H1 (cell line): ENCODE data around the gene CCDC106. TPM values are rescaled to one million over a fixed set of nuclear protein-coding genes. Genes with fewer than 3 reads are reported as not detected.

Source experiments
- CBX8 ChIP-seq: fragments of 300-800, 300-1000 bp; sonication (generic); IDR thresholded peaks from 2 replicates; pipeline ENCODE4 v1.7.1; 2016; ENCODE audit warnings: low read depth, low read length, borderline replicate concordance
- CREB1 ChIP-seq: IDR thresholded peaks from 2 replicates; pipeline ENCODE4 v1.6.1; 2012; ENCODE audit warnings: inconsistent platforms
- E2F6 ChIP-seq: IDR thresholded peaks from 2 replicates; pipeline ENCODE4 v1.6.1; 2012; ENCODE audit warnings: inconsistent platforms
- EGR1 ChIP-seq: IDR thresholded peaks from 2 replicates; pipeline ENCODE4 v1.6.1; 2011; ENCODE audit warnings: low read depth, low read length, borderline replicate concordance
- GABPA ChIP-seq: IDR thresholded peaks from 2 replicates; pipeline ENCODE4 v1.6.1; 2011; ENCODE audit warnings: mild to moderate bottlenecking, low read length, moderate library complexity, borderline replicate concordance; ENCODE audit not compliant: insufficient read depth
- HDAC2 ChIP-seq, 2 experiments: fragments of 300-600 bp in 1 of 2; sonication (generic) in 1 of 2; IDR thresholded peaks; 2 replicates each; pipeline ENCODE4 v1.6.1; 2011 to 2012; ENCODE audit warnings: low read depth in 2 of 2, low read length in 2 of 2, mild to moderate bottlenecking in 2 of 2, moderate library complexity in 2 of 2, borderline replicate concordance in 1 of 2, inconsistent platforms in 1 of 2
- HDAC6 ChIP-seq: IDR thresholded peaks from one replicate; pipeline ENCODE4 v1.7.1; 2012; ENCODE audit warnings: low read depth, mild to moderate bottlenecking, inconsistent platforms, low read length, moderate library complexity
- KDM4A ChIP-seq: IDR thresholded peaks from one replicate; pipeline ENCODE4 v1.7.1; 2012; ENCODE audit warnings: low read depth, mild to moderate bottlenecking, moderate library complexity, low read length, inconsistent platforms; ENCODE audit not compliant: severe bottlenecking
- MAX ChIP-seq: IDR thresholded peaks from 2 replicates; pipeline ENCODE4 v1.6.1; 2012; ENCODE audit warnings: inconsistent platforms
- PHF8 ChIP-seq: fragments of 200-600 bp; sonication (generic); conservative IDR thresholded peaks from 2 replicates; pipeline ENCODE4 v1.7.1; 2012; ENCODE audit warnings: low read depth, mild to moderate bottlenecking, inconsistent platforms, low read length, moderate library complexity
- POLR2AphosphoS5 ChIP-seq: IDR thresholded peaks from 2 replicates; pipeline ENCODE4 v1.6.1; 2011; ENCODE audit warnings: low read depth, low read length
- RBBP5 ChIP-seq: IDR thresholded peaks from 2 replicates; pipeline ENCODE4 v1.7.1; 2012; ENCODE audit warnings: low read depth, mild to moderate bottlenecking, inconsistent platforms, low read length, moderate library complexity, borderline replicate concordance
- SP4 ChIP-seq: IDR thresholded peaks from 2 replicates; pipeline ENCODE4 v1.6.1; 2012; ENCODE audit warnings: low read length, inconsistent platforms
- TAF1 ChIP-seq: IDR thresholded peaks from 2 replicates; pipeline ENCODE4 v1.6.1; 2011; ENCODE audit warnings: mild to moderate bottlenecking, low read depth, low read length
- TCF12 ChIP-seq: IDR thresholded peaks from 2 replicates; pipeline ENCODE4 v1.6.1; 2011; ENCODE audit warnings: low read depth, mild to moderate bottlenecking, low read length
- polyA plus RNA-seq, 7 experiments: library from polyadenylated mRNA; depleted of rRNA in 3 of 7; stranded (reverse) in 5 of 7; unstranded in 2 of 7; fragments of >200 nt in 5 of 7; fragments of 200-250 nt in 2 of 7; gene quantifications; 1 replicate in 5 of 7; 2 replicates in 1 of 7; 4 replicates in 1 of 7; pipeline versions ENCODE4 v1.2.1 to v1.2.3, GENCODE V29; 2011 to 2013; ENCODE audit warnings: missing spikeins in 2 of 7, mixed read lengths in 2 of 7
- total RNA-seq: library from RNA; stranded (reverse); fragmentation: NEBNext Ultra II Directional; extraction: Animal tissue kit (Norgen Biotek cat#: 25700); gene quantifications from 2 replicates; pipeline ENCODE4 v1.2.1, GENCODE V29; 2021
- TF ChIP-seq, protein P1 (sequence below): IDR thresholded peaks from 2 replicates; pipeline ENCODE4 v1.6.1; 2011; ENCODE audit warnings: low read length, improper control_type of control experiment

CCDC106 gene
- total and polyA plus RNA-seq, 2 of the 8 experiments (the other 6 are each of a cell fraction or from before 2014, with no cell fraction given) = 12.0 to 20.1 TPM

GRCh38 chr19:55674841-55675660, 27.0 kb downstream of the CCDC106 start, which contains the start of gene EPN1 (continued):
- TF ChIP-seq, protein P1, sequence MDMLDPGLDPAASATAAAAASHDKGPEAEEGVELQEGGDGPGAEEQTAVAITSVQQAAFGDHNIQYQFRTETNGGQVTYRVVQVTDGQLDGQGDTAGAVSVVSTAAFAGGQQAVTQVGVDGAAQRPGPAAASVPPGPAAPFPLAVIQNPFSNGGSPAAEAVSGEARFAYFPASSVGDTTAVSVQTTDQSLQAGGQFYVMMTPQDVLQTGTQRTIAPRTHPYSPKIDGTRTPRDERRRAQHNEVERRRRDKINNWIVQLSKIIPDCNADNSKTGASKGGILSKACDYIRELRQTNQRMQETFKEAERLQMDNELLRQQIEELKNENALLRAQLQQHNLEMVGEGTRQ = no peak
- TF ChIP-seq MAX = peak; percentile 18; the same call in 1 of the 2 replicates
- peak; percentile 75 for TF ChIP-seq PHF8
- TF ChIP-seq POLR2AphosphoS5 = peak; percentile 88
- 0 out of 4 replicates have a peak, but pooled peaks of 1 of the 2 experiments have one; percentile 17 for TF ChIP-seq HDAC2 (IDR thresholded peaks at IDR 0.05; ENCODE audit: borderline replicate concordance in 1 of 2, low read depth in 2 of 2, low read length in 2 of 2)
- no peak for TF ChIP-seq CBX8
- no peak for TF ChIP-seq HDAC6
- TF ChIP-seq TAF1 = peak; percentile 56; the same call in 1 of the 2 replicates
- peak; percentile 97 for TF ChIP-seq GABPA
- TF ChIP-seq RBBP5 = peak; percentile 47; the same call in 1 of the 2 replicates
- no peak for TF ChIP-seq SP4
- peak; percentile 75; the same call in 1 of the 2 replicates for TF ChIP-seq EGR1
- 0 out of 2 replicates have a peak, but pooled peaks have one; percentile 29 for TF ChIP-seq E2F6
- peak; percentile 36 for TF ChIP-seq KDM4A
- no peak for TF ChIP-seq TCF12
- peak; percentile 95 for TF ChIP-seq CREB1
